Measurements from ENCODE around the gene IL20RA.

Gene IL20RA

DNA sequence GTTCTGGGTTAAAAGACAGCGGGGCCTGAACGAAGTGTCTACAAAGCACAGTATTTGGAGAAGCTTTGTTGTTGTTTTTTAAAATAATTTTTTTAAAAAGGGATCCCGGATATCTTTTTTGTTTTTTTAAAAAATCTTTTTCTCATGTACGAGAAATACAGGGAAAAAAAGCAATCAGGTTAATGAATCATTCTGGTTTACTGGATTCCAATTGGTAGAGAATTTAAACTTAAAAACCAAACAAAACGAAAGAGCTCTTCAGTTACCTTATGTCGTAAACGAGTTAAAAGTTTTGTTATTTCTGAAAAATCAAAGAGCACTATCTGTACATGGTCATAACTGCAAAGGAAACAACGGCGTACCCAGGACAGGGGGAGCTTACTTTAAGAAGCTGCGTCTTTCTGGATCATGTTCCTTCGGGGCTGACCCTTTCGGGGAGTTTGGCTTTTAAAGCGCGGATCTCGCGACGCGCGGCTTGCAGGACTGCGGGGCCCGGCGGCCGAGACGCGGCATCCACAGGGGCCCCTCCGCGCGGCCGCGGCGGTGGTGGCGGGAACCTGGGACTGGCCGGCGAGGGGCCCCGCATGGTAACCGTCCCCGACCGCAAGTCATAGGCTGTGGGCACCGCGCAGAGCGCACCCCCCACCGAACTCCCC is 927 bp downstream of the IL20RA start:
- Histone ChIP-seq H3K4me1 (ENCODE audit: insufficient read depth, low read length) (no peaks in the 10 kb centered on the region), H3K9ac (ENCODE audit: low read depth, low read length) (peak overlapping the region; percentile 72), H3K36me3 (ENCODE audit: insufficient read depth, low read length) (no peaks in the 10 kb centered on the region), H3K27me3 (ENCODE audit: insufficient read depth, low read length) (peaks cover 58% of the 10 kb centered on the region), H3K9me3 (ENCODE audit: insufficient read depth, low read depth, low read length) (no peaks in the 10 kb centered on the region), H3K27ac (ENCODE audit: low read depth, low read length) (no peak overlapping the region), H3K4me3 (ENCODE audit: low read length) (peak overlapping the region; percentile 64)
- WGBS, result 8% methylated on average over 42 of the region's 42 CpGs

DNA sequence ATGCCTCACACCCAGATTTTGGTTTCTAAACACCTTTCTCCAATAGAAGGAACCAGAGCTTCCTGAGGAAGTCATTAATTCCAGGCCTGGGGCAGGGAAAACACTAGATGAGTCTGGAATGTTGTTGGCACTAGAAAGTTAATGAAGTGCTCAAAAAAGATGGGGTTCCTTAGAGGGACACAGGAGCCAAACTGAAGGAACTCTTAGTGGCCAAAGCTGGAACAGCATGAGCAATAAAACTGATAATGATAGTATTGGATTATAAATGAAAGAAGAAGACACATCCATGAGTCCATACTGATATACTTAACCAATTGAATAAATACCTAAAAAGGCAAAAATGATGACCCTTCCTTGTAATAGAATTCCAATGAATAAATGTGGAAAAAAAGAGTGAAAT is 4.4 kb downstream of the IL20RA start:
- Histone ChIP-seq H3K9ac (ENCODE audit: low read depth, low read length) (no peak overlapping the region), H3K4me1 (ENCODE audit: insufficient read depth, low read length) (no peaks in the 10 kb centered on the region), H3K27ac (ENCODE audit: low read depth, low read length) (no peak overlapping the region), H3K27me3 (ENCODE audit: insufficient read depth, low read length) (peaks cover 36% of the 10 kb centered on the region), H3K36me3 (ENCODE audit: insufficient read depth, low read length) (no peaks in the 10 kb centered on the region), H3K4me3 (ENCODE audit: low read length) (no peak overlapping the region), H3K9me3 (ENCODE audit: insufficient read depth, low read depth, low read length) (no peaks in the 10 kb centered on the region)

DNA sequence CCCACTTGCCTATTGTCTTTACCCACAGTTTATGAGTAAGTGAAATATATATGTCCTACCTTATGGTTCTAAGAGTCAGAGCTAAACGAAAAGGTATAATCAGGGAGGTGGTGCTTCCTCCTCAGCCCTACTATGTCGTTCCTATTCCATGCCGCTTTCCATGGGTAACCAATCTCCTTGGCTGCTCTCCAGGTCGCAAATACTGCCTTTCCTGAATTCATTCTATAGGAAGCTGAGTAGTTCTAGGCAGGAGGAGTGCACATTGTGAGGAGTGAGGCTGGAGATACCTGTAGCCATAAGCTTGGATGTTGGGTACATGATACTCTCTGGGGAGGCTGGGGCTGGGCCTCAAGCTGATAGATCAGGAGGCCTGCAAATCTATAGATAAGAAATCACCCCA is 5.8 kb downstream of the IL20RA start:
- Histone ChIP-seq H3K36me3 (ENCODE audit: insufficient read depth, low read length) (no peaks in the 10 kb centered on the region), H3K4me3 (ENCODE audit: low read length) (no peak overlapping the region), H3K9ac (ENCODE audit: low read depth, low read length) (no peak overlapping the region), H3K27me3 (ENCODE audit: insufficient read depth, low read length) (peaks cover 23% of the 10 kb centered on the region), H3K27ac (ENCODE audit: low read depth, low read length) (no peak overlapping the region), H3K9me3 (ENCODE audit: insufficient read depth, low read depth, low read length) (no peaks in the 10 kb centered on the region), H3K4me1 (ENCODE audit: insufficient read depth, low read length) (no peaks in the 10 kb centered on the region)
- 96% methylated on average over 4 of the region's 4 CpGs for WGBS

DNA sequence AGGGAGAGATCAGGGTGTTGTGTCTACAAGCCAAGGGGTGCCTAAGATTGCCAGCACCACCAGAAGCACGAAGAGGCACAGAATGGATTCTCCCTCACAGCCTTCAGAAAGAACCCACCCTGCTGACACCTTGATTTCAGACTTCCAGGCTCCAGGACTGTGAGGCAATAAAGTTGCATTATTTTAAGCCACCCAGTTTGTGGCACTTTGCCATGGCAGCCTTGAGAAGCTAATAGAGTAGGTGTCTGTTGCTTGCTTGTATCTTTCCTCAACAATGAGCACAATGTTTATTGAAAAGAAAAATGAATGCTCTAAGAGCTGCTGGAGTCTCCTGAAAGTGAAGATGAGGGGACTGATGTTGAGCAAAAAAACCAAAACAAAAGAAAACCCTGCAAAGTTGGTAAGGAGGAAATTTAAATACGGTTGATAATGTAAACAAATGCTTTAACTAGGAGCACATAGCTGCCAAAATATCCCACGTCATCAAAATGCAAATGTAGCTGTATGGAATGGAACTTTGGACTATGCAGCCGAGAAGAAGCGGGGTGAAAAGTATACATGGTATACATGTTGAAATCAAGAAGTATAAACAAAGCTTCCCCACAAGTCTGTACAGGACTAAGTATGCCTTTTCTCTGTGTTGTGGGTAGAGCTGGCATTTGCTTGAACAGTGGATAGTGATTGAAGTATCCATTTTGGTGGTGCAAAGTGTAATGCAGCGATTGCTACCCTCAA is 8.0 kb downstream of the IL20RA start:
- WGBS, result 93% methylated on average over 5 of the region's 6 CpGs

DNA sequence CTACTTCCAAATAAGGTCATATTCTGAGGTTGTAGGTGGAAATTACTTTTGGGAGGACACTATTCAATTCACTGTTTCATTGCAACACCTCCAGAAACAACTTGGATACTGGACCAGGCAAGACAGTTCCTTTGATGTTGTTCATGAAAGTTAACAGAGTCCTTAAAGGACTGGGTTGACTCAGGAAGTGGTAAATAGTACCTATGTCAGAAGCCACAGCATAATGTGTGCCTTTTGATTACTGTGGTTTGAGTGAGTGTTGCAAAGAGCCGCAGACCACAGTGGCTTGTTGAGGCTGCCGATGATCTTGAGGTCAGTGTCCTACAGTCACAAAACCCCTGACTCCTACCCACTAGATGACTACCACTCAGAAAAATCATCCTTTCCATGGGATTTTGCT is 10.9 kb downstream of the IL20RA start:
- WGBS, result 100% methylated on average over 2 of the region's 2 CpGs
- no peak overlapping the region for H3K27ac ChIP-seq (ENCODE audit: low read depth, low read length)
- no peaks in the 10 kb centered on the region for H3K36me3 ChIP-seq (ENCODE audit: insufficient read depth, low read length)
- no peaks in the 10 kb centered on the region for H3K9me3 ChIP-seq (ENCODE audit: insufficient read depth, low read depth, low read length)
- H3K27me3 ChIP-seq (ENCODE audit: insufficient read depth, low read length), result no peaks in the 10 kb centered on the region
- H3K4me1 ChIP-seq (ENCODE audit: insufficient read depth, low read length), result no peaks in the 10 kb centered on the region
- H3K9ac ChIP-seq (ENCODE audit: low read depth, low read length), result no peak overlapping the region
- no peak overlapping the region for H3K4me3 ChIP-seq (ENCODE audit: low read length)

More for the DNA sequence above, 8.0 kb downstream of the IL20RA start:
- no peak overlapping the region for H3K4me3 ChIP-seq (ENCODE audit: low read length)
- no peaks in the 10 kb centered on the region for H3K4me1 ChIP-seq (ENCODE audit: insufficient read depth, low read length)
- no peaks in the 10 kb centered on the region for H3K27me3 ChIP-seq (ENCODE audit: insufficient read depth, low read length)
- H3K27ac ChIP-seq (ENCODE audit: low read depth, low read length), result no peak overlapping the region
- no peak overlapping the region for H3K9ac ChIP-seq (ENCODE audit: low read depth, low read length)
- H3K9me3 ChIP-seq (ENCODE audit: insufficient read depth, low read depth, low read length), result no peaks in the 10 kb centered on the region
- no peaks in the 10 kb centered on the region for H3K36me3 ChIP-seq (ENCODE audit: insufficient read depth, low read length)

DNA sequence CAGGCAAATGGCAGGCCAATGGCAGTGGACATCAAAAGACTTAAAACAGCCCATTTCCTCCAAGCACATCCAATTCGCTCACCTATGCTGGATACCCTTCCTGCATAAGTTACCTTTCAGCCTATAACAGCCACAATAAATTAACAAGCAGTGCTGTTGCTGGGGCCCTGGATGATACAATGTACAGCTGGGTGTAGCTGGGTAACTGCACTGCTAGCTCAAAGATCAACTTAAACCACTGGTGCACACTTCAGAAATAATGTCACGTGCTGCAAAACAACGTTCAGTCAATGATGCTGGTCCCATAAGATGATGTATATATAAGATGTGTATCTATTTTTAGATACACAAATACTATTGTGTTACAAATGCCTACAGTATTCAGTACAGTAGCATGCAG is 13.6 kb downstream of the IL20RA start:
- Histone ChIP-seq H3K36me3 (ENCODE audit: insufficient read depth, low read length) (no peaks in the 10 kb centered on the region), H3K9ac (ENCODE audit: low read depth, low read length) (no peak overlapping the region)
- WGBS, result 91% methylated on average over 3 of the region's 3 CpGs

DNA sequence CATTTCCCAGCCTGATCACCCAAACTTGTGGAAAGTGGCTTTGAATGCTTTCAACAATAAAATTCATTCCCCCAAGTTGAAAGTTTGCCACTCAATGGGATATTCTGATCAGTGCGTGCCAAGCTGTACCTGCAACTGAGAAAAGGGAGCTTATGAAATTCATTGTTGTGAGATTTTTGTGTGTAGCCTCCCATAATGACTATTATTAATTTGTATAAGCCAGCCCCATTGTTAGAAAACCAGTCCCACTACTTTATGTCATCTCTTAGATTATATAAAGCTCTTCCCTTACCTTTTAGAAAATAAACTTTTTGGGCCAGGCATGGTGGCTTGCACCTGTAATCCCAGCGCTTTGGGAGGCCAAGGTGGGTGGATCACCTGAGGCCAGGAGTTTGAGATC is 15.9 kb downstream of the IL20RA start:
- Histone ChIP-seq H3K27me3 (ENCODE audit: insufficient read depth, low read length) (no peaks in the 10 kb centered on the region), H3K36me3 (ENCODE audit: insufficient read depth, low read length) (no peaks in the 10 kb centered on the region), H3K9me3 (ENCODE audit: insufficient read depth, low read depth, low read length) (no peaks in the 10 kb centered on the region), H3K4me1 (ENCODE audit: insufficient read depth, low read length) (no peaks in the 10 kb centered on the region), H3K4me3 (ENCODE audit: low read length) (no peak overlapping the region), H3K27ac (ENCODE audit: low read depth, low read length) (no peak overlapping the region), H3K9ac (ENCODE audit: low read depth, low read length) (no peak overlapping the region)
- WGBS, result 93% methylated on average over 1 of the region's 2 CpGs

More for the DNA sequence above, 13.6 kb downstream of the IL20RA start:
- Histone ChIP-seq H3K4me3 (ENCODE audit: low read length) (no peak overlapping the region), H3K4me1 (ENCODE audit: insufficient read depth, low read length) (no peaks in the 10 kb centered on the region), H3K9me3 (ENCODE audit: insufficient read depth, low read depth, low read length) (no peaks in the 10 kb centered on the region), H3K27ac (ENCODE audit: low read depth, low read length) (no peak overlapping the region), H3K27me3 (ENCODE audit: insufficient read depth, low read length) (no peaks in the 10 kb centered on the region)

DNA sequence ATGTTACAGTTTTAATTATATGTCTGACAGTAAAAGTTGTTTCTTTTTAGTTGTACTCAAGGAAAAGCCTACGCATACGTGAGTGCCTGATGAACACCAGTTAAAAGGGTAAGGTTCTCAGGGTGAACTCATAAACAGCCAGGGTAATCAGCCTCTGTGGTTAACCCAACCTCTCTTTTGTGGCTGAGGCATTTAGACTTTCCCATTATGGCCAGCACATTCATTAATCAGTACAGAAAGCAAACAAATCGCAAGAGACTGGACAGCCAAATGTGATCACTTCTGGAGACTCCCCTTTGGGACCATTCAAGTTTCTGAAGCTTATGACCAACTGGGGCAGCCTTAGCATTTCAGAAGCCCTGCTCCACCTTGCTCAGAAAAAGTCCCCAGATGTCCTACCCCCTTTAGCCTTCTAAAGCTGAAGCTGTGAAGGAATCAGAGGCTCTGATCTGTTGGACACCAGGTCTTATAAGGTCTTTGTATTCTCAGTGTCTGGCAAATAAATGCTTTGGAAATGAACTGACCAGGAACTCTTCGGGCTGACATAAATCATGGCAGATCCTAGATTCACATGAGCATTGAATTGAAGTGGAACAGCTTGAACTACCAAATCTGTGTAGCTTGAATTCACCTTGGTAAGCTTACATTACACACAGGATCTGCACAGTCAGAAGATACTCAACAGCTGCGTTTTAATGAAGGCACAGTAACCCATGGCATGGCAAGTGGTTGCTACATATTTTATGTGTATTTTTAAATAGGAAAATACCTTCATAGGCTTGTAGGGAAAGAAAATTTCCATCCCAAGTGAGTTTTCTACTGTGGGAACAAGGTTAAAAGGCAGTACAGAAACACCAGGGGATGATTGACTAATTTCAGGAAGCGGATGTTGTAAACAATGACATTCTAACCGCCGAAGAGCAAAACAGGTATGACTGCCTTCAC is 18.7 kb downstream of the IL20RA start:
- Histone ChIP-seq H3K27me3 (ENCODE audit: insufficient read depth, low read length) (no peaks in the 10 kb centered on the region), H3K4me1 (ENCODE audit: insufficient read depth, low read length) (no peaks in the 10 kb centered on the region), H3K4me3 (ENCODE audit: low read length) (no peak overlapping the region), H3K27ac (ENCODE audit: low read depth, low read length) (no peak overlapping the region), H3K9ac (ENCODE audit: low read depth, low read length) (no peak overlapping the region), H3K9me3 (ENCODE audit: insufficient read depth, low read depth, low read length) (no peaks in the 10 kb centered on the region), H3K36me3 (ENCODE audit: insufficient read depth, low read length) (no peaks in the 10 kb centered on the region)
- WGBS, result 89% methylated on average over 8 of the region's 8 CpGs

DNA sequence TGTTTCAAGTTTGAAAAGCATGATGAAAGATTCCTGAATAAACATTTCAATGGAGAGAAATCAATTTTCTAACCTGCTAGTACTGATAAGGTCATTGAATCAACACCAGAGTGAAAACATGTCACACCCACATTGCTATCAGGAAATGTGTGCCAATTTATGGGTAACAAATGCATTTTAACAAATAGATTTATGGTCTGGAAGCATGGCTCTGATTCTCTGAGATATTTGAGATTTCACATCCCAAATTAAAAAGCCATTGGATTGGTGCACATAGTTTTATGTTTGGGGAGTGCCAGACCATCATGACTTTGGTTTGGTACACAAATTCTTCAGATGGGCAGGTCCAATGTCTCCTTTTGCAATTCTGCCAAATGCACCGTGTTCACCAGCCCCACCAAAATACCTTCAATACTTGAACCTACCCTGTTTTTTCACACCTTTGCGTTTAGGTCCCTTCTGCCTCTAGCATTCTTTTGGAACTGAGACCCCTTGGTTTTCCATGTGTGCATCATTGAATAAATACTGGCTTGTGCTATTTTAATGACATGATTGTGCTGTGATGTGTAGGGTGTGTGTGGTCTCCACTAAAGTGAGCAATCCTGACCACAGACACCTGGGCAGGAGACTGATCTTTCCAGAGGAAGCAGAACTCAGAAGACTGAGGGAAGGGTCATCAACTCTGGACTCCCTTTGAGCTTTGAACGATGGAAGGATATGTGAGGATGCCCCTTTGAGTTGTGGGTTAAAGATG is 20.4 kb downstream of the IL20RA start:
- Histone ChIP-seq H3K36me3 (ENCODE audit: insufficient read depth, low read length) (no peaks in the 10 kb centered on the region), H3K27ac (ENCODE audit: low read depth, low read length) (no peak overlapping the region), H3K27me3 (ENCODE audit: insufficient read depth, low read length) (no peaks in the 10 kb centered on the region), H3K4me3 (ENCODE audit: low read length) (no peak overlapping the region), H3K9ac (ENCODE audit: low read depth, low read length) (no peak overlapping the region), H3K9me3 (ENCODE audit: insufficient read depth, low read depth, low read length) (peaks cover 7% of the 10 kb centered on the region; the same call in 1 of the 2 replicates), H3K4me1 (ENCODE audit: insufficient read depth, low read length) (no peaks in the 10 kb centered on the region)
- 95% methylated on average over 3 of the region's 3 CpGs for WGBS

DNA sequence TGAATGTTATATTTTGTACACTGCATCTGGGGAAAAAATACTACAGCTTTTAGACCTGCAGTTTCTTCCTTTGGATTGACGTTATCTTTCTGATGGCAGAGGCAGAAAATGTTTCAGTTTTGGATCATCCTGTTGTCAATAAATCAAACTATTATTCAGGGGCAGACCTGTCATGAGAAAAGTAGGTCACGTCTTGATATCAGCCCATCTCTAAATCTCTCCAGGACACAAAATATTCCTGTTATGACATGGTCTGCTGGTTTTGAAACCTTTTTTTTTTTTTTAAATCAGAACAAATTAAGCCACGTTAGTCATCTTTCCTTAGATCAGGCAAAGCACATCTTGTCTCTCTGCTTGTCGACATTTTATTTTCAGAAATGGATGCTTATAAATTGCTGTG is 24.0 kb downstream of the IL20RA start:
- no peaks in the 10 kb centered on the region for H3K27me3 ChIP-seq (ENCODE audit: insufficient read depth, low read length)
- H3K36me3 ChIP-seq (ENCODE audit: insufficient read depth, low read length), result no peaks in the 10 kb centered on the region
- no peak overlapping the region for H3K27ac ChIP-seq (ENCODE audit: low read depth, low read length)
- H3K9ac ChIP-seq (ENCODE audit: low read depth, low read length), result no peak overlapping the region
- no peaks in the 10 kb centered on the region for H3K4me1 ChIP-seq (ENCODE audit: insufficient read depth, low read length)
- no peak overlapping the region for H3K4me3 ChIP-seq (ENCODE audit: low read length)
- 95% methylated on average over 4 of the region's 4 CpGs for WGBS
- H3K9me3 ChIP-seq (ENCODE audit: insufficient read depth, low read depth, low read length), result peaks cover 7% of the 10 kb centered on the region; the same call in 1 of the 2 replicates
